T-helper 1 cell (primary cell): Measurements from ENCODE around the gene COG8.

Experiments
- DNase-seq, 5 donors: peaks; one replicate each; pipeline ENCODE4 v3.0.0-alpha.2; 2012 to 2020

COG8 gene

DNA sequence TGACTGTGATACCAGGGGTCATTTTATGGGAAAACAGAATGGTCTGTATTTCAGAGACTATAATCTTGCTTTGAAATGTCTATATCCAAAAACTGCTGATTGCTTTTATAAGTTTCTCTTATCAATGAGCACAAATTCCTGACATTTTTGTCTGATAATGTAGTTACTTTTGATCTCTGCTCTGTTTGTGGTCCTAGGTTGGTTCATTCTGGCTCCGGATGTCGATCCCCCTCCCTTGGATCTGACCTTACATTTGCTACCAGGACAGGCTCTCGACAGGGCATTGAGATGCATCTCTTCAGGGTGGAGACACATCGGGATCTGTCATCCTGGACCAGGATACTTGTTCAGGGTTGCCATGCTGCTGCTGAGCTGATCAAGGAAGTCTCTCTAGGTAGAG is 55.5 kb downstream of the COG8 start:
- no peak for DNase-seq

DNA sequence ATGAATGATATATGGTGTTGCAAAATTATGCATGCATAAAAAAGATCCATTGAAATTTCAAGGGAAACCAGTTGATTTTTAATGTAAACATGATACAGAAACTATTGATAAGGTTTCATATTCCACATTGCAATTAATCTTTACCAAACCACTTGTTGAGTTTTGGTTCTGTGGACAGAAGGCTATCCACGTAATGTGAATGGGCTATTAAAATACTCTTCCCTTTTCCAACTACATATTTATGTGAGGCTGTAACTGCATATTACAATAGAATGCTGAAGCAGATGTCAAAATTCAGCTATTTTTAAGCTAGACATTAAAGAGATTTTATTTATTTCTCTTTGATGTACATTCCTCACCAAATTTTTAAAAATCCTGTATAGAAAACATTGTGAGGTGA is 62.0 kb downstream of the COG8 start:
- no peak for DNase-seq
